DOHH2 (cell line): ENCODE data around the gene EXOC3L2.

Source experiments
- H3F3A ChIP-seq: fragments of 200-600 bp; sonication (generic), shearing (Covaris generic); 2 replicates; pipeline ENCODE4 v1.6.0; 2016; ENCODE audit warnings: antibody characterized with exemption, mild to moderate bottlenecking; ENCODE audit not compliant: control insufficient read depth, insufficient read depth
- H3K27ac ChIP-seq: fragments of 200-600 bp; sonication (generic); 2 replicates; pipeline ENCODE4 v1.5.1; 2014; ENCODE audit warnings: low read depth, mild to moderate bottlenecking, low read length, moderate library complexity
- H3K27me3 ChIP-seq: fragments of 200-600 bp; sonication (generic); 2 replicates; pipeline ENCODE4 v1.6.1; 2014; ENCODE audit warnings: mild to moderate bottlenecking, low read length, mixed read lengths; ENCODE audit not compliant: control insufficient read depth
- H3K36me3 ChIP-seq: fragments of 200-600 bp; sonication (generic); 2 replicates; pipeline ENCODE4 v1.6.1; 2014; ENCODE audit warnings: mild to moderate bottlenecking, low read length, moderate library complexity, mixed read lengths; ENCODE audit not compliant: control insufficient read depth
- H3K4me1 ChIP-seq: fragments of 200-600 bp; sonication (generic); 2 replicates; pipeline ENCODE4 v1.6.1; 2014; ENCODE audit warnings: mild to moderate bottlenecking, low read length, mixed read lengths; ENCODE audit not compliant: control insufficient read depth
- H3K4me2 ChIP-seq: fragments of 200-600 bp; sonication (generic); 2 replicates; pipeline ENCODE4 v1.6.0; 2014; ENCODE audit warnings: mild to moderate bottlenecking, low read length, moderate library complexity
- H3K4me3 ChIP-seq: fragments of 200-600 bp; sonication (generic); 2 replicates; pipeline ENCODE4 v1.5.1; 2014; ENCODE audit warnings: mild to moderate bottlenecking, low read length, mixed read lengths
- H3K79me2 ChIP-seq: fragments of 200-600 bp; sonication (generic); 2 replicates; pipeline ENCODE4 v1.6.1; 2014; ENCODE audit warnings: mild to moderate bottlenecking, low read length, mixed read lengths; ENCODE audit not compliant: control insufficient read depth
- H3K9me2 ChIP-seq: fragments of 200-600 bp; sonication (generic); replicated peaks from 2 replicates; pipeline ENCODE4 v1.6.1; 2014; ENCODE audit warnings: mild to moderate bottlenecking, low read length, mixed read lengths; ENCODE audit not compliant: control insufficient read depth
- H3K9me3 ChIP-seq: fragments of 200-600 bp; sonication (generic); 2 replicates; pipeline ENCODE4 v1.6.1; 2014; ENCODE audit warnings: antibody characterized with exemption, low read length, mixed read lengths; ENCODE audit not compliant: control insufficient read depth, insufficient read depth
- H4K20me1 ChIP-seq: fragments of 200-600 bp; sonication (generic); 2 replicates; pipeline ENCODE4 v1.6.0; 2014; ENCODE audit warnings: low read depth, mild to moderate bottlenecking, antibody characterized with exemption, low read length, moderate library complexity; ENCODE audit not compliant: control insufficient read depth, insufficient read depth
- CTCF ChIP-seq: fragments of 200-600 bp; sonication (generic); IDR thresholded peaks from one replicate; pipeline ENCODE4 v1.5.1; 2014; ENCODE audit warnings: antibody characterized with exemption, mild to moderate bottlenecking, low read depth, low read length; ENCODE audit not compliant: poor library complexity, severe bottlenecking
- EZH2phosphoT487 ChIP-seq: fragments of 200-600 bp; sonication (generic); IDR thresholded peaks from 2 replicates; pipeline ENCODE4 v1.6.1; 2017; ENCODE audit warnings: borderline replicate concordance, mild to moderate bottlenecking, antibody characterized with exemption, low read length, moderate library complexity, mixed read lengths

Gene EXOC3L2

GRCh38 chr19:45247136-45247535 is 1.9 kb upstream of the EXOC3L2 start:
- Histone ChIP-seq H3K9me2 (no peaks in the 10 kb centered on the region), H3K79me2 (peaks cover 7% of the 10 kb centered on the region; the same call in 1 of the 2 replicates), H4K20me1 (no peaks in the 10 kb centered on the region), H3K9me3 (no peaks in the 10 kb centered on the region), H3F3A (0 out of 2 replicates have a peak, but pooled peaks cover 3% of the 10 kb centered on the region), H3K27ac (no peak overlapping the region), H3K4me3 (no peak overlapping the region), H3K4me1 (peaks cover 15% of the 10 kb centered on the region), H3K4me2 (no peak overlapping the region), H3K36me3 (no peaks in the 10 kb centered on the region), H3K27me3 (peaks cover 19% of the 10 kb centered on the region)
- TF ChIP-seq EZH2phosphoT487 (no peak), CTCF (no peak)

- H3K4me3 ChIP-seq: no peak overlapping the region
- peaks cover 19% of the 10 kb centered on the region for H3K27me3 ChIP-seq
- no peak overlapping the region for H3K4me2 ChIP-seq
- H3K79me2 ChIP-seq: no peaks in the 10 kb centered on the region
- no peaks in the 10 kb centered on the region for H4K20me1 ChIP-seq
- H3F3A ChIP-seq: 0 out of 2 replicates have a peak, but pooled peaks cover 3% of the 10 kb centered on the region
- no peak overlapping the region for H3K27ac ChIP-seq
- no peaks in the 10 kb centered on the region for H3K36me3 ChIP-seq
- H3K9me2 ChIP-seq: no peaks in the 10 kb centered on the region
- TF ChIP-seq EZH2phosphoT487 (no peak), CTCF (no peak)
- H3K4me1 ChIP-seq: peaks cover 10% of the 10 kb centered on the region
- no peaks in the 10 kb centered on the region for H3K9me3 ChIP-seq
Measured at GRCh38 chr19:45245826-45246225, 619 bp upstream of the EXOC3L2 start.

GRCh38 chr19:45244133-45244794 is 943 bp downstream of the EXOC3L2 start:
- H3K9me3 ChIP-seq: no peaks in the 10 kb centered on the region
- no peak overlapping the region for H3K4me2 ChIP-seq
- peaks cover 3% of the 10 kb centered on the region for H3K4me1 ChIP-seq
- no peaks in the 10 kb centered on the region for H3K79me2 ChIP-seq
- H3F3A ChIP-seq: 0 out of 2 replicates have a peak, but pooled peaks cover 3% of the 10 kb centered on the region
- H3K36me3 ChIP-seq: no peaks in the 10 kb centered on the region
- peaks cover 10% of the 10 kb centered on the region; the same call in 1 of the 2 replicates for H3K27me3 ChIP-seq
- no peak overlapping the region for H3K4me3 ChIP-seq
- H3K9me2 ChIP-seq: no peaks in the 10 kb centered on the region
- H3K27ac ChIP-seq: no peak overlapping the region
- no peaks in the 10 kb centered on the region for H4K20me1 ChIP-seq
- TF ChIP-seq EZH2phosphoT487 (no peak), CTCF (no peak)
